OCI-LY7 (cell line): Measurements from ENCODE around the gene NPIPB6. TPM values are rescaled to one million over a fixed set of nuclear protein-coding genes. Genes with fewer than 3 reads are reported as not detected.

ENCODE experiments used
- BruUV-seq: library from RNA; stranded (reverse); fragments of 400-500 nt; replicated peaks from 2 replicates; lab custom pipeline; 2021; lab: Mats Ljungman, UMichigan
- CTCF ChIA-PET: fragments of 300-600 bp; sonication (Branson Sonifier 250); formaldehyde crosslinking; loops from one replicate; lab custom pipeline; 2022; ENCODE audit warnings: antibody characterized with exemption; ENCODE audit not compliant: unreplicated experiment; lab: Charles Lee
- POLR2A ChIA-PET: fragments of 300-600 bp; sonication (Branson Sonifier 250); formaldehyde crosslinking; loops from one replicate; lab custom pipeline; 2022; ENCODE audit warnings: antibody characterized with exemption; lab: Charles Lee
- DNase-seq: peaks from one replicate; pipeline ENCODE4 v3.0.0-alpha.2; 2015; ENCODE audit warnings: low spot score
- H2AFZ ChIP-seq: fragments of 200-600 bp; sonication (generic), shearing (Covaris generic); 2 replicates; pipeline ENCODE4 v1.6.1; 2014; ENCODE audit warnings: mild to moderate bottlenecking, antibody characterized with exemption, low read length, moderate library complexity
- H3K27ac ChIP-seq: fragments of 200-600 bp; sonication (generic); 2 replicates; pipeline ENCODE4 v1.5.1; 2014; ENCODE audit warnings: mixed run types, low read depth, mild to moderate bottlenecking, moderate library complexity, low read length, inconsistent platforms; ENCODE audit not compliant: poor library complexity, severe bottlenecking
- H3K36me3 ChIP-seq: fragments of 200-600 bp; sonication (generic); 2 replicates; pipeline ENCODE4 v1.6.1; 2014; ENCODE audit warnings: mild to moderate bottlenecking, antibody characterized with exemption, low read length, moderate library complexity, mixed read lengths; ENCODE audit not compliant: insufficient read depth
- H3K4me1 ChIP-seq: fragments of 200-600 bp; sonication (generic); 2 replicates; pipeline ENCODE4 v1.5.1; 2014; ENCODE audit warnings: mild to moderate bottlenecking, low read length; ENCODE audit not compliant: insufficient read depth, poor library complexity, severe bottlenecking
- H3K4me2 ChIP-seq: fragments of 200-600 bp; sonication (generic); 2 replicates; pipeline ENCODE4 v1.6.1; 2014; ENCODE audit warnings: mild to moderate bottlenecking, low read length
- H3K4me3 ChIP-seq: fragments of 200-600 bp; sonication (generic); 2 replicates; pipeline ENCODE4 v1.5.1; 2014; ENCODE audit warnings: mild to moderate bottlenecking, low read depth, low read length; ENCODE audit not compliant: poor library complexity, severe bottlenecking
- H3K79me2 ChIP-seq: fragments of 200-600 bp; sonication (generic); 2 replicates; pipeline ENCODE4 v1.6.1; 2016; ENCODE audit warnings: low read depth, mild to moderate bottlenecking, low read length, moderate library complexity, mixed read lengths; ENCODE audit not compliant: insufficient read depth
- H3K9me2 ChIP-seq: fragments of 200-600 bp; sonication (generic); 2 replicates; pipeline ENCODE4 v1.6.1; 2016; ENCODE audit warnings: mild to moderate bottlenecking, low read length, mixed read lengths; ENCODE audit not compliant: insufficient read depth
- H3K9me3 ChIP-seq: fragments of 200-600 bp; sonication (generic); 2 replicates; pipeline ENCODE4 v1.6.1; 2014; ENCODE audit warnings: mild to moderate bottlenecking, mixed run types, low read length, mixed read lengths
- H4K20me1 ChIP-seq: fragments of 200-600 bp; sonication (generic); 2 replicates; pipeline ENCODE4 v1.6.1; 2014; ENCODE audit warnings: mild to moderate bottlenecking, antibody characterized with exemption, low read length, moderate library complexity, mixed read lengths; ENCODE audit not compliant: insufficient read depth
- EZH2phosphoT487 ChIP-seq: fragments of 200-600 bp; sonication (generic); IDR thresholded peaks from 2 replicates; pipeline ENCODE4 v1.6.1; 2018; ENCODE audit warnings: low read depth, borderline replicate concordance, mild to moderate bottlenecking, mixed run types, antibody characterized with exemption, low read length, moderate library complexity, mixed read lengths
- intact Hi-C: fragments of 100-400 bp; cut with micrococcal nuclease; formaldehyde crosslinking; loops from one replicate; pipeline ENCODE4 v1.10.0; 2022; ENCODE audit not compliant: unreplicated experiment
- total RNA-seq, 2 experiments: library from RNA; depleted of rRNA in 1 of 2; stranded (reverse); fragments of >200 nt in 1 of 2; shearing (Covaris generic) in 1 of 2; gene quantifications; 2 replicates each; pipeline ENCODE4 v1.2.3, GENCODE V29; 2014 to 2022
- TF ChIP-seq, protein P1 (sequence below): fragments of 200-600 bp; sonication (generic); conservative IDR thresholded peaks from 2 replicates; pipeline ENCODE4 v1.5.1; 2014; ENCODE audit warnings: mild to moderate bottlenecking, antibody characterized with exemption, low read length, moderate library complexity, mixed read lengths

Gene NPIPB6
- total RNA-seq, 2 experiments from 2014 or later = 5.3 to 16.1 TPM

DNA sequence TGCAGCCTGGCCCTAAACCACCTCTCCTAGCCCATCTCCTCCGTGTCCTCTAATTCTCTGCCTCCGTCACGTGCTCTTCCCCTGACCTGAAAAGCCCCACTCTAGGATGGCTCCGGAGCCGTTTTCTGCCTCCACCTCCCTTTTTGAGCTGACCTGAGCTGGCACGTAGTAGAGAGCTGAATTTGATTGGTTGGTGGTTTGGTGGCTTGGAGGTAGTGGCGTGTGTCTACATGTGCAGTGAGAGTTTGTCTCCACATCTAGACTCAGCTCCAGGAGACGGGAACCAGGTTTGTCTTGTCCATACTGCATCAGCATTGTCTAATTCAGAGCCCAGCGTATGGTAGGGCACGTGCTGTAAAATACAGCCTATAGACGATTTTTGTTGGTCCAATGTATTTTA, 68.0 kb downstream of the NPIPB6 start:
- BruUV-seq = no TSS peak

GRCh38 chr16:28294201-28294600, 69.1 kb downstream of the NPIPB6 start:
- no peaks in the 10 kb centered on the region for H3K9me3 ChIP-seq
- H3K79me2 ChIP-seq = no peaks in the 10 kb centered on the region
- H3K36me3 ChIP-seq = no peaks in the 10 kb centered on the region
- TF ChIP-seq, protein P1, sequence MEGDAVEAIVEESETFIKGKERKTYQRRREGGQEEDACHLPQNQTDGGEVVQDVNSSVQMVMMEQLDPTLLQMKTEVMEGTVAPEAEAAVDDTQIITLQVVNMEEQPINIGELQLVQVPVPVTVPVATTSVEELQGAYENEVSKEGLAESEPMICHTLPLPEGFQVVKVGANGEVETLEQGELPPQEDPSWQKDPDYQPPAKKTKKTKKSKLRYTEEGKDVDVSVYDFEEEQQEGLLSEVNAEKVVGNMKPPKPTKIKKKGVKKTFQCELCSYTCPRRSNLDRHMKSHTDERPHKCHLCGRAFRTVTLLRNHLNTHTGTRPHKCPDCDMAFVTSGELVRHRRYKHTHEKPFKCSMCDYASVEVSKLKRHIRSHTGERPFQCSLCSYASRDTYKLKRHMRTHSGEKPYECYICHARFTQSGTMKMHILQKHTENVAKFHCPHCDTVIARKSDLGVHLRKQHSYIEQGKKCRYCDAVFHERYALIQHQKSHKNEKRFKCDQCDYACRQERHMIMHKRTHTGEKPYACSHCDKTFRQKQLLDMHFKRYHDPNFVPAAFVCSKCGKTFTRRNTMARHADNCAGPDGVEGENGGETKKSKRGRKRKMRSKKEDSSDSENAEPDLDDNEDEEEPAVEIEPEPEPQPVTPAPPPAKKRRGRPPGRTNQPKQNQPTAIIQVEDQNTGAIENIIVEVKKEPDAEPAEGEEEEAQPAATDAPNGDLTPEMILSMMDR = no peak
- TF ChIP-seq EZH2phosphoT487 = no peak
- no peak overlapping the region for H3K27ac ChIP-seq
- no peak for DNase-seq
- BruUV-seq = no TSS peak
- peaks cover 17% of the 10 kb centered on the region for H3K4me1 ChIP-seq
- no peak overlapping the region for H2AFZ ChIP-seq
- ChIA-PET CTCF (no interaction called here), POLR2A (no interaction called here)
- no peaks in the 10 kb centered on the region for H3K9me2 ChIP-seq
- H4K20me1 ChIP-seq = no peaks in the 10 kb centered on the region; the same call in 1 of the 2 replicates
- no peak overlapping the region for H3K4me3 ChIP-seq
- intact Hi-C loops = no loop called here
- no peak overlapping the region for H3K4me2 ChIP-seq

More for the DNA sequence above, 68.0 kb downstream of the NPIPB6 start:
- no peak for DNase-seq
- Histone ChIP-seq H3K4me1 (peaks cover 17% of the 10 kb centered on the region), H3K27ac (no peak overlapping the region), H3K79me2 (no peaks in the 10 kb centered on the region), H3K9me3 (no peaks in the 10 kb centered on the region), H3K36me3 (no peaks in the 10 kb centered on the region), H2AFZ (no peak overlapping the region), H3K4me2 (no peak overlapping the region), H3K9me2 (no peaks in the 10 kb centered on the region), H4K20me1 (no peaks in the 10 kb centered on the region; the same call in 1 of the 2 replicates), H3K4me3 (no peak overlapping the region)
- intact Hi-C loops = no loop called here
- POLR2A ChIA-PET = no interaction called here
- TF ChIP-seq, protein P1 = no peak
- no peak for TF ChIP-seq EZH2phosphoT487
- CTCF ChIA-PET = no interaction called here

GRCh38 chr16:28293601-28293960, 69.7 kb downstream of the NPIPB6 start:
- H3K79me2 ChIP-seq = no peaks in the 10 kb centered on the region
- DNase-seq = no peak
- H3K4me3 ChIP-seq = no peak overlapping the region
- no peaks in the 10 kb centered on the region for H3K9me2 ChIP-seq
- H3K9me3 ChIP-seq = no peaks in the 10 kb centered on the region
- TF ChIP-seq, protein P1 = no peak
- TF ChIP-seq EZH2phosphoT487 = no peak
- CTCF ChIA-PET = no interaction called here
- no peaks in the 10 kb centered on the region; the same call in 1 of the 2 replicates for H4K20me1 ChIP-seq
- no TSS peak for BruUV-seq
- H2AFZ ChIP-seq = no peak overlapping the region
- POLR2A ChIA-PET = no interaction called here
- H3K4me2 ChIP-seq = peak overlapping the region; percentile 74; the same call in 1 of the 2 replicates
- no peak overlapping the region for H3K27ac ChIP-seq
- H3K36me3 ChIP-seq = no peaks in the 10 kb centered on the region
- peaks cover 17% of the 10 kb centered on the region for H3K4me1 ChIP-seq
- intact Hi-C loops = no loop called here
